ENCODE results near the gene SH2B3.
"Not testable (repeated sequence)": the region's sequence is repeated elsewhere in the genome, so short reads cannot be mapped to it uniquely, and the experiment has no call there.

SH2B3 gene

GRCh38 chr12:111458546-111459172 lies 52.9 kb downstream of the SH2B3 start:
- no peak for DNase-seq (ENCODE audit: low read depth)

- not testable (repeated sequence) for DNase-seq (ENCODE audit: low read depth)
These were observed 54.4 kb downstream of the SH2B3 start for GRCh38 chr12:111460111-111460510.

- DNase-seq (ENCODE audit: low read depth), result peak; percentile 94
These were observed 56.6 kb downstream of the SH2B3 start for GRCh38 chr12:111462210-111462769.

GRCh38 chr12:111467092-111467856 lies 61.6 kb downstream of the SH2B3 start:
- DNase-seq (ENCODE audit: low read depth), result no peak

- DNase-seq (ENCODE audit: low read depth), result peak; percentile 96
These were observed 62.1 kb downstream of the SH2B3 start for GRCh38 chr12:111467857-111468241.

- no peak for DNase-seq (ENCODE audit: low read depth)
These were observed 63.7 kb downstream of the SH2B3 start for GRCh38 chr12:111469401-111469800.

- no peak for DNase-seq (ENCODE audit: low read depth)
These were observed 65.5 kb downstream of the SH2B3 start for GRCh38 chr12:111471236-111471635.

- DNase-seq (ENCODE audit: low read depth), result no peak
These were observed 76.7 kb downstream of the SH2B3 start for GRCh38 chr12:111482462-111482861.

GRCh38 chr12:111488271-111488670 lies 82.5 kb downstream of the SH2B3 start:
- peak; percentile 60 for DNase-seq (ENCODE audit: low read depth)

- no peak for DNase-seq (ENCODE audit: low read depth)
These were observed 83.1 kb downstream of the SH2B3 start for GRCh38 chr12:111488798-111489197.

- DNase-seq (ENCODE audit: low read depth), result peak; percentile 78
These were observed 87.3 kb downstream of the SH2B3 start for GRCh38 chr12:111492979-111493378.

- DNase-seq (ENCODE audit: low read depth), result no peak
These were observed 89.0 kb downstream of the SH2B3 start for GRCh38 chr12:111494676-111495075.

All from fibroblast of gingiva (primary cell).